HG02642 (cell line): ENCODE results near the gene PRDX2.
"Not testable (repeated sequence)": the region's sequence is repeated elsewhere in the genome, so short reads cannot be mapped to it uniquely, and the experiment has no call there.

Experiments used
- ATAC-seq: cut with Tn5 transposase; IDR thresholded peaks from one replicate; pipeline ENCODE4 v1.9.1; 2021; ENCODE audit warnings: mild to moderate bottlenecking; ENCODE audit not compliant: unreplicated experiment, poor library complexity

The PRDX2 gene

GRCh38 chr19:12828494-12828893 is 26.9 kb upstream of the PRDX2 start:
- ATAC-seq: no peak

GRCh38 chr19:12825254-12826131 is 23.9 kb upstream of the PRDX2 start:
- ATAC-seq: no peak

GRCh38 chr19:12821761-12822160 is 20.2 kb upstream of the PRDX2 start:
- no peak for ATAC-seq

GRCh38 chr19:12817810-12818209 is 16.2 kb upstream of the PRDX2 start:
- not testable (repeated sequence) for ATAC-seq

- ATAC-seq: not testable (repeated sequence)
Measured at GRCh38 chr19:12817188-12817587, 15.6 kb upstream of the PRDX2 start.

GRCh38 chr19:12815088-12815487 is 13.5 kb upstream of the PRDX2 start:
- no peak for ATAC-seq

- peak; percentile 80 for ATAC-seq
Measured at GRCh38 chr19:12806242-12807081, 4.9 kb upstream of the PRDX2 start, which contains the start of gene RNASEH2A. Gene RNASEH2A (plus strand): TSS chr19:12806584. CDS start chr19:12806674, 90 bp downstream.

GRCh38 chr19:12804051-12804450 is 2.5 kb upstream of the PRDX2 start:
- no peak for ATAC-seq

- ATAC-seq: no peak
Measured at GRCh38 chr19:12802267-12803106, 887 bp upstream of the PRDX2 start.

GRCh38 chr19:12800923-12801465 is 606 bp downstream of the PRDX2 start:
- no peak for ATAC-seq

GRCh38 chr19:12800466-12800770 is 1.2 kb downstream of the PRDX2 start:
- no peak for ATAC-seq

- no peak for ATAC-seq
Measured at GRCh38 chr19:12799742-12800465, 1.7 kb downstream of the PRDX2 start.

- not testable (repeated sequence) for ATAC-seq
Measured at GRCh38 chr19:12797607-12798006, 4.0 kb downstream of the PRDX2 start.

GRCh38 chr19:12797141-12797587 is 4.4 kb downstream of the PRDX2 start:
- ATAC-seq: no peak

- ATAC-seq: no peak
Measured at GRCh38 chr19:12796146-12797071, 5.2 kb downstream of the PRDX2 start.

- ATAC-seq: no peak
Measured at GRCh38 chr19:12794971-12795381, 6.6 kb downstream of the PRDX2 start.

GRCh38 chr19:12794196-12794941 is 7.2 kb downstream of the PRDX2 start:
- no peak for ATAC-seq
